Measurements from ENCODE around the gene BANF2. TPM values are rescaled to one million over a fixed set of nuclear protein-coding genes. Genes with fewer than 3 reads are reported as not detected.

The BANF2 gene
- total RNA-seq, 1 donor from 2014 or later = not detected

DNA sequence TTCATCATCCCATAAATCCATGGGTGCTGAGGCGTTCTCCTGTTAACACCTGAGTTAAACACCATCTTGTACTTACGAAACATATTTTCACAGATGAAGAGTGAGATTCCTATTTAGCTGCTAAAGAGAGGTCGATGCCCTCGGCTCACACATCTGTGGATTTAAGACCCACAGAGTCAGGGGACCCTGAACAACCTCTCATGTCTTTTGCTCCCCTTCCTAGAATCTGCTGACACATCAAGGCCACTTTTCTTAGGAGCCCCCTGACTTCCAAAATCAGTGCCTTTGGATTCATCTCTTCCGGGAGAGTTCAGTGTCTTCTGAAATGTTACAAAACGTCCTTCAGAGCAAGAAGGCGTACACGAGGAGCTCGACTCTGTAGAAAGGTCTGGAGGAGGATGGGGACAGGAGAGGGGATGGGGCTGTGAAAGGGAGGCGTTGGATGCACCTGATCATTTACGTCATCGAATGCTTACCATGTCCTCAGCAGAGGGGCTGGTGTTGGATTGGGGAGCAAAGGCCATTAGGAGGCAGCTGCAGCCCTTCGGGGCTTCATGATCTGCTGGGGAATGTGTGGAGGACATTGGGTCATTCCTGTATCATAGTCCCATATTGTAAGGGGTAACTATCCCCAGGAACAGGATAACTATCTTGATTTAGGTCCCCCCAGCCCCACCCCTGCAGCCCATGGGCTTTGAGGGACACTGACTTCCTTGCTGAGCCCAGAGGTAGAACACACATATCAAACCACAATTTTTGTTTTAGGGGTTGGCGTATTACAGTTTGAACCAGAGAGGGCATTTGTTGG lies 22.9 kb downstream of the BANF2 start:
- intact Hi-C loops (cut with DNase I) = no loop called here
- ATAC-seq (no peak), DNase-seq (ENCODE audit: low spot score) (no peak)

DNA sequence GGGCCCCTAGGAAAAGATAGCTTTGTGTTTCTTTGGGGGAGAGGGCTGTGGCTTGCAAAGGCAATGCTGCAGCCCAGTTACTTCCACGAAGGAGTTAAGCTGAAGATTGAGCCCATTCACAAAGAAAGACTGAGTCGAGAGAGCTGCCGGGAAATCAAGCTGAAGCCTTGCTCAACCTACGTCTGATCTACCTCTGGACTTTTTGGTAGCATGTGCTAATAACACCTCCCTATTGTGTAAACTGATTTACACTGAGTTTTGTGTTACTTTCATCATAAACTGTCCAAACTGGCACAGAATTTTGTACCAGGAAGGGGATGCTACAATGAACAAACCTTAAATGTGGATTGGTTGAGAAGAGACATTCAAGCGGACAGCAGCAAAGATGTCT lies 23.5 kb downstream of the BANF2 start:
- intact Hi-C loops (cut with DNase I) = no loop called here
- DNase-seq (ENCODE audit: low spot score) (no peak), ATAC-seq (no peak)

GRCh38 chr20:17725094-17725835 lies 25.5 kb downstream of the BANF2 start:
- ATAC-seq (no peak), DNase-seq (ENCODE audit: low spot score) (no peak)
- intact Hi-C loops (cut with DNase I) = no loop called here

- DNase-seq (ENCODE audit: low spot score) (no peak), ATAC-seq (no peak)
- intact Hi-C loops (cut with DNase I) = no loop called here
Measured at GRCh38 chr20:17726902-17727301, 27.1 kb downstream of the BANF2 start.

GRCh38 chr20:17727351-17727750 lies 27.6 kb downstream of the BANF2 start:
- DNase-seq (ENCODE audit: low spot score) (no peak), ATAC-seq (no peak)
- intact Hi-C loops (cut with DNase I) = no loop called here

DNA sequence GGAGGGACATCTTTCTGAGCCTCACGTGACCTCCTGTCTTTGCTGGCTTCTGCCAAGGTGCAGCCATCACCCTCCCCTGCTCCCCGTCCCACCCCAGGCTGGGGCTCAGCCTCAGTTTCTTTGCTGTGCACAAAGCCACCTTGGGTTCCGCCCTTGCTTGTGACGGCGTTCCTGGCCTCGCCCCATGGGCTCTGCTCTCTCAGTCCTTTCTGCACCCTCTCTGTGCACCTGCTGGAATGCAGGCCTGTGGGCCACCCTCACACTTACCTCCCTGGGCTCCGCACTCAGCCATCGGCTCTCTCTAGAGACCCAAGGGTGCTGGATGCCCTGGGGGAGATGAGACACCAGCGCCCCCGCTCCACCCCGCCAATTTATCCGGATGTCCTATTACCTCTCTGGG lies 28.3 kb downstream of the BANF2 start:
- DNase-seq (ENCODE audit: low spot score) (no peak), ATAC-seq (peak; percentile 17)
- intact Hi-C loops (cut with DNase I) = no loop called here

- DNase-seq (ENCODE audit: low spot score) (no peak), ATAC-seq (no peak)
- intact Hi-C loops (cut with DNase I) = no loop called here
Measured at GRCh38 chr20:17730071-17730470, 30.3 kb downstream of the BANF2 start.

- DNase-seq (ENCODE audit: low spot score) = no peak
- ATAC-seq = no peak
- intact Hi-C loops (cut with DNase I) = no loop called here
Measured at GRCh38 chr20:17731233-17731632, 31.5 kb downstream of the BANF2 start.

DNA sequence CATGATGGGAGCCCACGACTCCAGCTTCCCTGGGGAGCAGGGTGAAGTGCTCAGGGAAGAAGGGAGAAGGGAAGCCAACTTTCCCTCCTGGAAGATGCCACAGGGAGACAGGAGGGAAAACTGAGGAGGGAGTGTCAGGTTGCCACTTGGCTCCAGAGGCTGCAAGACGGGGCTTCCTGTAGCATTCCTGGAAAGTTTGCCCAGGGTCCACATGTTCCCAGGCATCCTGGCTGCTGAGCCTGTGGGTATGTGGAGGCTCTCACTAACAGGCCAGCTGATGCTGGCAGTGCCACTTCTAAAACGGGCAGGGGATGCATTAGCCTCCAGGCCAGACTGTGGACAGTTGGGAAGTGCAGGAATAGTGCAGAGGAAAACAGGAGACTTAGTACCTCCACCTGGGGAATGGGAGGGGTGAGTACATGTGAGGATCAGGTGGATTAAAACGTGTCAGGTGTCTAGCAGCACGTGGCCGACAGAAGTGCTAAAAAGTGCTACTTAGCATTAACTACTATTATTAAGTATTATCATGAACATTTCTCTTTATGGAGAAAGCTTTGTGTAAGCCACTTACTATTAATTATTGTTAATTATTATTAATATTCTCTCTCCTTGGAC lies 33.2 kb downstream of the BANF2 start:
- ATAC-seq = no peak
- intact Hi-C loops (cut with DNase I) = no loop called here
- no peak for DNase-seq (ENCODE audit: low spot score)

GRCh38 chr20:17733767-17734304 lies 34.1 kb downstream of the BANF2 start:
- intact Hi-C loops (cut with DNase I) = no loop called here
- ATAC-seq = no peak
- DNase-seq (ENCODE audit: low spot score) = no peak

GRCh38 chr20:17734374-17734773 lies 34.6 kb downstream of the BANF2 start:
- ATAC-seq = no peak
- intact Hi-C loops (cut with DNase I) = no loop called here
- DNase-seq (ENCODE audit: low spot score) = no peak

DNA sequence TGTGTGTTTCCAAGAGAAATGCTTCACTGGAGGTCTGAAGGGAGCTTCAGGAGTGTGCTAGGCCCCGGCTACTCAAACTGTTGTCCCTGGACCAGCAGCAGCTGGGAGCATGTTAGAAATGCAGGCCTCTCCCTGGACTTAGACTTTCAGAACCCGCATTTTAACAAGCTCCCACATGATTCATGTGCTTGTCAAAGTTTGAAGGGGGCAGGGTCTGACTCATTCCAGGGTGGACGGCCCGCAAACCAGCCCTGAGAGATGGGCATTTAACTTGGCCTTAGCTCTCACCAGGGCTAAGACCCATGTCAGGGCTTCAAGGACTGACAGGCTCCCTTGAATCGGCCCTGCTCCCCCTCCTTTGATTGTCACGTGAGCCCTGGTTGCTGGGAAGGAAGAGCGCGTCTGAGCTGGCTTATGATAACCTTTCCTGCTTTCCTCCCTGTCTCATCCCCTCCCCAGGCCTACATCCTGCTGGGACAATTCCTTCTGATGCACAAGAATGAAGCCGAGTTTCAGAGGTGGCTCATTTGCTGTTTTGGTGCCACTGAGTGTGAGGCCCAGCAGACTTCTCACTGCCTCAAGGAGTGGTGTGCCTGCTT lies 35.5 kb downstream of the BANF2 start:
- intact Hi-C loops (cut with DNase I) = no loop called here
- ATAC-seq (no peak), DNase-seq (ENCODE audit: low spot score) (no peak)

- DNase-seq (ENCODE audit: low spot score) (no peak), ATAC-seq (no peak)
- intact Hi-C loops (cut with DNase I) = no loop called here
Measured at GRCh38 chr20:17735959-17736621, 36.3 kb downstream of the BANF2 start.

GRCh38 chr20:17738154-17738553 lies 38.4 kb downstream of the BANF2 start:
- intact Hi-C loops (cut with DNase I) = no loop called here
- DNase-seq (ENCODE audit: low spot score) (no peak), ATAC-seq (no peak)

- intact Hi-C loops (cut with DNase I) = no loop called here
- DNase-seq (ENCODE audit: low spot score) = no peak
- ATAC-seq = no peak
Measured at GRCh38 chr20:17741220-17741619, 41.5 kb downstream of the BANF2 start.

GRCh38 chr20:17742731-17743130 lies 43.0 kb downstream of the BANF2 start:
- ATAC-seq = no peak
- intact Hi-C loops (cut with DNase I) = no loop called here

GRCh38 chr20:17743677-17744076 lies 43.9 kb downstream of the BANF2 start:
- DNase-seq (ENCODE audit: low spot score) (no peak), ATAC-seq (no peak)
- intact Hi-C loops (cut with DNase I) = no loop called here

More at GRCh38 chr20:17742731-17743130, 43.0 kb downstream of the BANF2 start:
- no peak for DNase-seq (ENCODE audit: low spot score)

GRCh38 chr20:17747431-17747846 lies 47.7 kb downstream of the BANF2 start:
- peak; percentile 13 for ATAC-seq
- DNase-seq (ENCODE audit: low spot score) = no peak
- intact Hi-C loops (cut with DNase I) = no loop called here

DNA sequence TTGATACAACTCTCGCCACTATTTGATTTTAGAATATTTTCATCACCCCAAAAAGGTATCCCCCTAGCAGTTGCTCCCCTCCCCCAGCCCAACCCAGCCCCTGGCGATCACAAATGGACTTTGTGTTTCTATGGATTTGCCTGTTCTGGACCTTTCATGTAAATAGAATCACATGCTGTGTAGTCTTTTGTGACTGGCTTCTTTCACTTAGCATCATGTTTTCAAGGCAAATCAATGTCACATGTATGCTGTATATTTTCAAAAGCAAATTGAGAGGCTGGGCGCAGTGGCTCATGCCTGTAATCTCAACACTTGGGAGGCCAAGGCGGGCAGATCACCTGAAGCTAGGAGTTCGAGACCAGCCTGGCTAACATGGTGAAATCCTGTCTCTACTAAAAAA lies 48.5 kb downstream of the BANF2 start:
- ATAC-seq (no peak), DNase-seq (ENCODE audit: low spot score) (no peak)
- intact Hi-C loops (cut with DNase I) = no loop called here

All from sciatic nerve (tissue), 2 donors.